HT-29 (cell line): ENCODE measurements around the gene ARSB. TPM values are rescaled to one million over a fixed set of nuclear protein-coding genes. Genes with fewer than 3 reads are reported as not detected.
"Not testable (repeated sequence)": the region's sequence is repeated elsewhere in the genome, so short reads cannot be mapped to it uniquely, and the experiment has no call there.

ENCODE experiments used
- DNase-seq: peaks from one replicate; pipeline ENCODE4 v3.0.0-alpha.2; 2015; ENCODE audit warnings: low spot score
- total RNA-seq: library from RNA; depleted of rRNA; stranded (reverse); fragments of >200 nt; shearing (Covaris generic); gene quantifications from 2 replicates; pipeline ENCODE4 v1.2.3, GENCODE V29; 2014

ARSB gene
- total RNA-seq, 1 experiment from 2014 or later, result 6.7 TPM

DNA sequence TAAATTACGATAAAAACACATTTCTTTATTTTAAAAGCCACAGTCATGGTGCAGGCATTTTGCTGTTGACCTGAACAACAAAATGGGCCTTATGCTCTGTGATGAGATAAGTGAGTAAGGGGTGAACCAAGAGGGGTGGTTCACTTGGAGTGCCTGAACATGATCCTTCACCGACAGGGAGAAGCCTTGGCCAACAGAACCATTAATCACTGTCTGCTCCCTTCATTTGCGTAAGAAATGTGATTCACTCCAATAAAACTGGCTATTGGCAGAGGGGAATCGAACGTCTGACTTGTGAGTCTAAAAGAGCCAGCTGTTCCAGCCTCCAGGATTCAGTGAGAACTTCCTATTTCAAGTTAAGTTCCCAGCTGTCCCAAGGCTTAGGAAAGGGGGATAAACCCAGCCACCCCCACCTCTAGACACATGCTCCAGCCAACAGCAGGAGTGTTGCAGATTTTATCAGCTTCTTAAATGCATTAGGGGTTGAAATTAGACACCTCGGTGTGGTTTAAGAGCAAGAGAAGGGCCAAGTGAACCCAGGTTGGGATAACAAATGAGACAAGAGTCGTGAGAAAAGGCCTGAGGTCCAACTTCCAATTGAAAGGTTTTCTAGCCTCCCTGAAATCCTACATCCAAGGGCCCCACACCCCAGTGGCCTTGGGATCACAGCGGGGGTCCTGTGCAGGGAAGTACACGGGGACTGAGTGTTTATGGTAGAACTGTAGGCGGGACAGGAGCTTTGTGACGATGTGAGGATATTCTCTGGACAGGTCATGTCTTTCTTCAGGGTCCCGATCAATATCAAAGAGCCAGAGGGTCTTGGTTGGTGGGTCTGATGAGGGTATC is 205.1 kb downstream of the ARSB start:
- peak; percentile 54 for DNase-seq

DNA sequence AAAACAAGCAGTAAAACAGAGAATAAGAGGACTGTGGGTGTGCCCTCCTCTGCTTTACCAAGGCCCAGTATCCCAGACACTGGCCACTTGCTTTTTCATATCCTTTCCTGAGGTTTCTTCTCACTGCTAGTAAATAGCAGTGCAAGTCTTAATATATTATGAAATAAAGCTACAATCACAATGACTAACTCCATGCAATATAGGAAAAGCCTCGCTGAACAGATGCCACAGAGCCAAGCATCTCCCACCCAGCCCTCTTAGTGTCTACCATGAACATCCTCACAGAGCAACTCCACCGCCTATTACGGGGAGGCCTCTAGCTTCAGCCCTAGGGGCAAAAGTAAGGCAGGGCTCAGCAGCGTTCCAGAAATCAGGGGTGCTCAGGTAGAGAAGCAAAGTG is 205.8 kb downstream of the ARSB start:
- no peak for DNase-seq

GRCh38 chr5:78778538-78778937 is 206.6 kb downstream of the ARSB start:
- no peak for DNase-seq

DNA sequence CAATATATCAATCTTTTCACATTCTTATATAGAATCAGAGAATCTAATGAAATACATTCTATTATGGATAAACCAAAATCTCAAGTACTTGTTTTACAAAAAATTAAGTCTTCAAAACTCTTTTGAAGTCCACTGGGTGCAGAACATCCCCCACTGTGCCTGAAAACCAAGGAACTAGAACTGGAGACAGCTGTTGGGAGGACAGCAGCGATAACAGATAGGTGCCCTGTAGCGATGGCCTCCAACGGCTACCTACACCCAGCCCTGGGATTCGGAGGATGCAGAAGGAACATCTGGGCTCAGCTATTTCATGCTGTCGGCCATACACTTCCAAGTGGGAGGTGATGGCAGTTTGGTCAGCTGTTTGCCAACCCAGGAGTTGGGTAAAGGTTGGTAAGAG is 207.2 kb downstream of the ARSB start:
- DNase-seq, result no peak

GRCh38 chr5:78776637-78777036 is 208.5 kb downstream of the ARSB start:
- DNase-seq, result peak; percentile 21

DNA sequence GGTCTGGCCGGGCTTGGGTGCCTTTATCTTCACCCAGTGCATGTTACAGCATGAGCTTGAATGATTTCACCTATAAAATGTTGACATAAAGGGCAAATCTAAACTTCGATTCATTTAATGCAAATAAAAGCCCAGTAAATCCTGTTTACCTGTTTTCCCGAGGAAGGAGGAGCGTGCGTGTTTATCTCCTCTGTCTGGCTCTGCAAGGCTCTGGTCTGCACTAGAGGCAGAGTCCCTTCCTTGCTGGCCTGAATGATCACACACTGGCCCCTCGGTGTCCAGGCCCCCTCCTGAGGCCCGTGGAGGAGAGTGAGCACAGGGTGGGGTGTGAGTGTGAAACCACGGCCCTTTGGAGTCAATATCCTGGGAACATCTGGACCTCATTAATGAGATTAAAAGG is 211.5 kb downstream of the ARSB start:
- DNase-seq, result no peak

GRCh38 chr5:78771260-78772205 is 213.6 kb downstream of the ARSB start:
- peak; percentile 85 for DNase-seq

DNA sequence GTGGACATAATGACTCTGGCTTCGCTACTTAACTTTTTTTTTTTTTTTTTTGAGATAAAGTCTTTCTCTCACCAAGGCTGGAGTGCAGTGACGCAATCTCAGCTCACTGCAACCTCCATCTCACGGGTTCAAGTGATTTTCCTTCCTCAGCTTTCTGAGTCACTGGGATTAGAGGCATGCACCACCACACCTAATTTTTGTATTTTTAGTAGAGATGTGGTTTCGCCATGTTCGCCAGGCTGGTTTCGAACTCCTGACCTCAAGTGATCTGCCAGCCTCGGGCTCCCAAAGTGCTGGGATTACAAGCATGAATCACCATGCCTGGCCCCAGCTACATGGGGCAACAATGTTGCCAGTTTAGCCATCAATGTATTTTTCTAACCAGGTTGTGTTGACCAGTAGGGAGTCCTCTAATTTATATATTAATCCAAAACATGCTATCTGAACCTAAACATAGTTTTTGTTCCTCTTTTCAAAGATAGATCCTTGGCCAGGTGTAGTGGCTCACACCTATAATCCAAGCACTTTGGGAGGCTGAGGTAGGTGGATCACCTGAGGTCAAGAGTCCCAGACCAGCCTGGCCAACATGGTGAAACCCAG is 216.2 kb downstream of the ARSB start:
- no peak for DNase-seq

- no peak for DNase-seq
Measured at GRCh38 chr5:78766412-78766762, 218.7 kb downstream of the ARSB start.

GRCh38 chr5:78765756-78766411 is 219.2 kb downstream of the ARSB start:
- DNase-seq, result no peak

DNA sequence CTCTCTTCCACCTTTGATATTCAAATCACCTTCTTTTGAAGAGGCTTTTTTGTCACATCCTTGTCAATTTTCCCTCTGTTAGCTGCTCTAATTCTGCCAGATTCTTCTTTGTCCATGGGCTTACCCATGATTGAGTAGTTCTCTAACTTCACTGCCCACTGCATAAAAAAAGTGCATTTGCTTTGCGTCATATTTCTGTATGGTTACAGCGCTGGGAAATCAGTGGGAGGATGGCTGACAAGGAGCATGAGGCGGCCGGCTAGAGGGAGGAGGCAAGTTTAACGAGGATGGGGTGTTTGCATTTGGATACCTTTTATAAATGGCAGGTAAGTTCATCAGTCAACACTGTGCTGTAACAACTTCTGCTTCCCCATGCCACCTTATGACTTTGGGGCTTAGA is 220.0 kb downstream of the ARSB start:
- DNase-seq, result no peak

DNA sequence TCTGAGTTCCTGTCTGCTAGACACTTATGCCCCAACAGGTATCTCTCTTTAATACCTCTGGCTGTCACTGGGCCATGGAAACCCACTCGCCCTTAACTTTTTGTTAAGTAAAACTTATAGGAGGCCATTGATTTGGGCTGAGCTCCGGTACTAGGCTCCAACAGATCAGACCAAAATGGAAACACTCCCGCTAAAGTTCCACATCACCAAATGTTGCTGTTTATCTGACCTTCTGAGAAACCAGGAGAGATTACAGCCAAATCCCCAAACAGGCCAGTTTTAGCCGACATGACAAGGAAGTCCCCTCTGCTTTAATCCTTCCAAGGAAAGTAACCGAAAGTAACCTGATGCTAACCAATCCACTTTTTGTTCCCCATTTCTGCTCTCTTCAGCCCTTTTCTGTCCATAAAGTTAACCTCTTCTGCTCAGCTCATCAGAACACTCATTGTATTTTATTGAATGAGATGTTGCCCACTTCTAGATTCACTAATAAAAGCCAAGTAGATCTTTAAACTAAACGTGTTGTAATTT is 221.4 kb downstream of the ARSB start:
- DNase-seq, result no peak

- not testable (repeated sequence) for DNase-seq
Measured at GRCh38 chr5:78762743-78763142, 222.4 kb downstream of the ARSB start.

GRCh38 chr5:78761840-78762239 is 223.3 kb downstream of the ARSB start:
- DNase-seq, result no peak

- DNase-seq, result no peak
Measured at GRCh38 chr5:78760770-78761169, 224.3 kb downstream of the ARSB start.

DNA sequence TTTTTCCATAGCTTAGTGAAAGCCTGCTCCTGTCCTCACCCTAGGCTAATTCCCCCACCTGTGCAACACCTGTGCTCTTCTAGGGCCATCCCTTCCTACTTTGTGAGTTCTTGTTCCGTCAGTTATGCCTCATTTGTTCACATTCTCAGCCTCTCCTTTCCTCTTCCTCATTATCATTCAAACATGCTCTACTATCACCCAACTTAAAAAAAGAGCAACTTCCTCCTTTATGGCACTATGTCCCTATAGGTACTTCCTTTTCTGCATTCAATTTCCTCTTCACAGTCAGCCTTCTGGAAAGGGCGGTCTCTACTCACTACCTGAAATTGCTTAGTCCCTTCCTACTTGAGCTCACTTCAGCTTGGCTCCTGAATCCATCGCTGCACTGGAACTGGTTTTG is 224.7 kb downstream of the ARSB start:
- no peak for DNase-seq

DNA sequence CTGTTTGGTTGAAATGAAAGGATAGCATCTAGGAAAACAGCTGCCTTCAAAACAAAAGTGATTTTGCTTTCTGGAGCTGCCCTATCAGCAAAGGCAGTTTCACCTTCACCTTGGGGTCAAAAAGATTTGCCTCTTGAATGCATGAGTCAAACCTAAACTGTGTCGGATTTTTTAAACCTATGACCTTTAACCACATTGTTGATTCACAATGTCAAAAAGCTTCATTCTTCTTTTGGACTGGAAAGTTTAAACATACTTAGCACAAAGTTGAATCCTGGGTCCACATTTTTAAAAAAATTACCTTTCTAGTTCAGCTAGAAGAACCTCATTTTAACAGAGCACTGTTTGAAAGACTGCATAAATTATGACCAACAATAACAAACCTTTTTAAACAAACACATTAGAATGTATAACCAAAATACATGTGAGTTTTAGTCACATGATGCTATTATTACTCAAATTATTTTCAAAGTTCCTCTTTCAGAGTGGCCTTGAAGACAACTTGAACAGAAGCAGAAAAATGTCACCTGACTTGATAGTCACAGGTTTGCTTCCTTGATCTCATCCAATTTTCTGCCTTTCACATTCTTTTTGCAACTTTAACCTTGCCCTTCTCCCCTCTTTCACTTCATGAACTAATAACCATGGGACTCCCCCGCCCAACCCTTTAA is 226.8 kb downstream of the ARSB start:
- DNase-seq, result no peak

- no peak for DNase-seq
Measured at GRCh38 chr5:78757269-78758053, 227.6 kb downstream of the ARSB start.

DNA sequence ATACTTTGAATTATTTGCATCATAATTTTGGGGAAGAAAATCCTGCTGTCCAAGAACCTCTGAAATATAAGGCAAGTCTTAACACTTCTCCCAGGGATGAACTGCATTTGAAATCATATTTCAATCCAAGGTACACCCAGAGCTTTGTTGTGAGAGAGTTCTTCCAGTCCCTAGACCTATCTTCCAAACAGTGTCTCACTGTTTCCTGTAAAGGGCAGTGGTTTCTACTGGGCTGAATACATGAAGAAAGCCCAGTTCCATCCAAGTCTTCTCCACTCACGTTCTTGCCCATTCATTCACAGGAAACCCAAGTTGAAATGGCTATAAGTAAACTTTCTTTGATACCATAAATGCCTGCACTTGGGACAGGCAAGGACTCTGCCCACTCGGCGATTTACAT is 228.3 kb downstream of the ARSB start:
- DNase-seq, result no peak

- no peak for DNase-seq
Measured at GRCh38 chr5:78755822-78756429, 229.2 kb downstream of the ARSB start.
